GM19468 (cell line): ENCODE data around the gene AKR1D1.
"Not testable (repeated sequence)": the region's sequence is repeated elsewhere in the genome, so short reads cannot be mapped to it uniquely, and the experiment has no call there.

ENCODE experiments used
- ATAC-seq: cut with Tn5 transposase; IDR thresholded peaks from one replicate; pipeline ENCODE4 v1.9.1; 2021; ENCODE audit warnings: mild to moderate bottlenecking, moderate library complexity, moderate number of reproducible peaks; ENCODE audit not compliant: unreplicated experiment; ENCODE audit errors: extremely low read depth

Gene AKR1D1

GRCh38 chr7:138116141-138116540 lies 39.9 kb downstream of the AKR1D1 start:
- no peak for ATAC-seq

DNA sequence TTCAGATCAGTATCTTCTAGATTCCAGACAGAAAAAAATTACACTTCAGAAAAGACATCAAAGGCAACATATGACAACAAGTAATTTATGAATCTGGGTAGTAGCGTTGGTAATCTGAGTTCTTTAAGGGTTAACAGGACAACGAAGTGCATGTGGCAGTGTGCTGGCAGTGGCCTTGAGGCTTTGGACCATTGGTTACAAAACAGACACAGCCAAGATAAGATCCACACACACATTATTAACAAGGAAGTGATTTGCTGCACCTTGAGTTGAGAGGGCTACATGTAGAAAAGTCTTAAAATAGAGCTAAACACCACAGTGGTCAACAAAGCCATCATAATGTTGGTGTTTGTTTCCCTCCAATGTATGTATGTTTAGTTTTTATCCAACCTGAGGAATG lies 40.6 kb downstream of the AKR1D1 start:
- ATAC-seq: no peak

DNA sequence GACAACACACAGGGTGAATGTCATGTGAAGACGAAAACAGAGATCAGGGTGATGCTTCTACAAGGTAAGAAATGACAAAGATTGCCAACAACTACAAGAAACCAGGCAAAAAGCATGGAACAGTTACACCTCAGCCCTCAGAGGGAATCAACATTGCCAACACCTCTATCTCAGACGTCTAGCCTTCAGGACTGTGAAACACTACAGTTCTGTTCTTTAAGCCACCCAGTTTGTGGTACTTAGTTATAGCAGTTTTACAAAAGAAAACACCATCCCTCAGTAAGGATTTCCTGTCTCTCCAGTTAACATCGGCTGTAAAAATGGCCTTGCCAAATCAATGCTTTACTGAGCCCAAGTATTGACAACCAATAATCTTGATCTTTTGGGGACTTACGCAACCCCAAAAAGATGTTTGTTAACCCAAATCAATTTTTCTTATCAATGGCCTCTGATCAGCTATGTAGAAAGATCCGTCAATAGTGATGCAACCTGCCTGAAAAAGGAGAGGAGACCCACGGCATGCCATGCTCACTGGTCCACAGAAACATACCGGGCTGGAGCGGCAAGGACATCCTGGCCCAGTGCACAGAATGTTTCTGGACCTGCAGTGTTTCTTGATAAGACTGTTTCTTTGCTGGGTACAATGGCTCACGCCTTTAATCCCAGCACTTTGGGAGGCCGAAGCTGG lies 44.0 kb downstream of the AKR1D1 start:
- no peak for ATAC-seq

DNA sequence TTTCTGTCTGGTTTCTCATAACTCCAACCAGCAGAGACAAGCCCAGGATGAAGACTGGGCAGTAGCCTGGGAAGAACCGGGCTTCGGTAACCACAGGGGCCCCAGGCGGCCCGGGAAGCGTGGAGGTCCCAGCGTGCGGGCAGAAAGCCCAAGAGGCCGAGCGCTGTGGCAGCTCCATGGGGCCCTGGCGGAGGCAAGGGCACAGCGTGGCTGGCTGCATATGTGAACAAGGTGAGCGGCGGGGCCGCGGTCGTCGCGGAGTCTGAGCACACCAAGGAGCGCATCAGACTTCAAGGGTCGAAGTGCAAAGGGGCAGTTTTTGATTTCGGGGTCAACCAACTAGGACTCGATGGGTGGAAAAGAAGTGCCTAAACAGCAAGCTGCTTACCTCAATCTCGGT lies 45.9 kb downstream of the AKR1D1 start:
- no peak for ATAC-seq

DNA sequence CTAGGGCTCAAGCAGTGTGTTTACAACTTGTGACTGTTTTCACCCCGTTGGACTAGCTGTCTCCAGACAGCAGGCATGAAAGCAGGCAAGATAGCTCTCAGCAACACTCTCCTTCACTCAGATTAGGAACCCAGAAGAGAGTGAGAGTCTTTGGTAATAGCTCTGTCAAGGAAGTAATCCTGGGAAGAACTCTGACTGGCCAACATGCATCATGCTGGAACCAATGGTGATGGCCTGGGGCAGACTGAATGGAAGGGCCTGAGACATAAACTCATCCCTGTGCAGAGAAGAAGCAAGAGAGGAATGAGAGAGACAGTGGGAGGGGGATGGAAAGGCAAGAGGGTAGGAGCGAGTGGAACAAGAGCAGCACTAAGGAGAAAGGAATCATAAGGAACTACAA lies 48.9 kb downstream of the AKR1D1 start:
- ATAC-seq: no peak

DNA sequence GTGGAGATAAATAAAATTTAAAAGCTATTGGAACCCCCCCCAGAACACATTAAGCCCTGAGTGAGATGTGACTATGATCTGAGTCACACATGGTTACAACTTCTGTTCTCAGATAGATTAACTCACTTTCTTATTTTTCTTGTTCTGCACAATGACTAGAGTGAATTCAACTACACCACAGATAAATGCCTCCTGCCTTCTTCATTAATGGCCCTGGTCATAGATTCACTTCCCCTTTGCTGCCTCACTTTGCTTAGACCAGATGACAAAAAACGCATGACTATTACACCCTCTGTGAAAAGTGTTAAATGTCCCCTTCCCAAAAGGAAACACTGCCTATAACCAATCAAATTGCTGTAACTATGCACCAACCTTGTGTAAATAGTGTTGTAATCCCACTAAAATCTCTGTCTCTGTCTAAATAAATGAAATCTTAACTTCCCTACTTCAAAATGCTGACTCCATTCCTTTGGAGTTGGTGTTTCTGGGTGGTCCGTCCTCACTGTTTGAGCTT lies 49.4 kb downstream of the AKR1D1 start:
- no peak for ATAC-seq

GRCh38 chr7:138126928-138127327 lies 50.7 kb downstream of the AKR1D1 start:
- no peak for ATAC-seq

GRCh38 chr7:138127996-138128395 lies 51.7 kb downstream of the AKR1D1 start:
- ATAC-seq: no peak

DNA sequence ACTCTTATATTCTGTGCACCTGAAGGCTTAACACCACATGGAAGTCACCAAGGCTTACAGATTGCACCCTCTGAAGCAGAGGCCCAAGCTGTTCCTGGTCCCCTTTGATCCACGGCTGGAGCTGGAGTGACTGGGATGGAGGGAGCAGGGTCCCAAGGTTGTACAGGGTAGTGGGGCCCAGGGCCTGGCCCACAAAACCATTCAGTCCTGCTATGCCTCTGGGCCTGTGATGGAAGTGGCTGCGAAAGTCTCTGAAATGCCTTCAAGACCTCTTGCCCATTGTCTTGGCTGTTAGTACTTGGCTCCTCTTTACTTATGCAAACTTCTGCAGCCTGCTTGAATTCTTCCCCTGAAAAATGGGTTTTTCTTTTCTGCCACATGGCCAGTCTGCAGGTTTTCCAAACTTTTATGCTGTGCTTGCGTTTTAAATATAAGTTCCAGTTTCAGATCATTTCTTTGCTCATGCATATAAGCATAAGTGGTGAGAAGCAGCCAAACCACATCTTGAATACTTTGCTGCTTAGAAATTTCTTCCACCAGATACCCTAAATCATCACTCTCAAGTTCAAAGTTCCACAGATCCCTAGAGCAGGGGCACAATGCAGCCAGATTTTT lies 53.4 kb downstream of the AKR1D1 start:
- no peak for ATAC-seq

DNA sequence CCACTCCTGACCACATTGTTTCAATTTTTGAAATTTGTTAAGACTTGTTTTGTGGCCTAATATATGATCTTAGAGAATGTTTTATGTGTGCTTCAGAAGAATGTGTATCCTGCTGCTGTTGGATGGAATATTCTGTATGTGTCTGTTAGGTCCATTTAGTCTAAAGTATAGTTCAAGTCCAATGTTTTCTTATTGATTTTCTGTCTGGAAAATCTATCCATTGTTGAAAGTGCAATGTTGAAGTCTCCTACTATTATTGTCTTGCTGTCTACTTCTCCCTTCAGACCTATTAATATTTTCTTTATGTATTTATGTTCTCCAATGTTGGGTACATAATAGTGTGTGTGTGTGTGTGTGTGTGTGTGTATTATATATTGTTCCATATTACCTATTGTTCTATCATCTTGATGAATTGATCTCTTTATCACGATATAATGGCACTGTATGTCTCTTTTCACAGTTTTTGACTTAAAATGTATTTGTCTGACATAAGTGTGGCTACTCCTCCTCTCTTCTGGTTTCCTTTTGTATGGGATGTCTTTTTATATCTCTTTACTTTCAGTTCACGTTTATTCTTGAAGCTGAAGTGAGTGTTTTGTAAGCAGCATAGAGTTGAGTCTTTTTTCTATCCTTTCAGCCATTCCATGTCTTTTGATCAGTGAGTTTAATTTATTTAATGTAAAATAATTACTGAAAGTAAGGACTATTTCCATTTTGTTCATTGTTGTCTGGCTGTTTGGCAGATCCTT lies 61.3 kb downstream of the AKR1D1 start:
- no peak for ATAC-seq

DNA sequence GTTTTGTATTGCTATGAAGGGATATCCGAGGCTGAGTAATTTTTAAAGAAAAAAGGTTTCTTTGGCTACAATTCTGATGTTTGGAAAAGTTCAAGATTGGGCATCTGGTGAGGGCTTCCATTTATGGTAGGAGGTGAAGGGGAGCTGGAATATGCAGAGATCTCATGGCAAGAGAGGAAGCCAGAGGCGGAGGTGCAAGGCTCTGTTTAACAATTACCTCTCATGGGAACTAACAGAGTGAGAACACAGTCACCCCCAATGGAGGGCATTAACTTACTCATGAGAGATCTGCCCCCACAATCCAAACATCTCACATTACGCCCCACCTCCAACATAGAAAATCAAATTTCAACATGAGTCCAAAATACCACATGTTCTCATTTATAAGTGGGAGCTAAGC lies 62.0 kb downstream of the AKR1D1 start:
- ATAC-seq: no peak

GRCh38 chr7:138142583-138143201 lies 66.4 kb downstream of the AKR1D1 start:
- no peak for ATAC-seq

DNA sequence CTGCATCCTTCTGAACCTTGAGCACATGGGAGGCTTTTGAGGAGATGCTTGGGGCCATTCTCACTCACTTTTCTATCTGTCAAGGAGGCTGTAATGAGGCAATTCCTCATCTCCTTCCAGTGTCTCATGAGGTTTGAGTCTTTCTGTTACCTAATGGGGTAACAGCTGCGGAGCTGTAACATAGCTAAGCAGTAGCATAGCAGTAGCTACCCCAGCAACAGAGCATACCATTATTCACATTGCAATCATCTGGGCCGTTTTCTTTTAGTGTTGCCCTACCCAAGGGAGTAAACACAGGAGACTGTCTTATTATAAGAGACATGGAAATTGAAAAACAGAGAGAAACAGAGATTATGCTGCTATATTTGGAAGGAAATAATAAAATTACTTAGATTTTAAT lies 68.7 kb downstream of the AKR1D1 start:
- no peak for ATAC-seq

- ATAC-seq: not testable (repeated sequence)
These were observed 70.0 kb downstream of the AKR1D1 start for GRCh38 chr7:138146221-138146620.

DNA sequence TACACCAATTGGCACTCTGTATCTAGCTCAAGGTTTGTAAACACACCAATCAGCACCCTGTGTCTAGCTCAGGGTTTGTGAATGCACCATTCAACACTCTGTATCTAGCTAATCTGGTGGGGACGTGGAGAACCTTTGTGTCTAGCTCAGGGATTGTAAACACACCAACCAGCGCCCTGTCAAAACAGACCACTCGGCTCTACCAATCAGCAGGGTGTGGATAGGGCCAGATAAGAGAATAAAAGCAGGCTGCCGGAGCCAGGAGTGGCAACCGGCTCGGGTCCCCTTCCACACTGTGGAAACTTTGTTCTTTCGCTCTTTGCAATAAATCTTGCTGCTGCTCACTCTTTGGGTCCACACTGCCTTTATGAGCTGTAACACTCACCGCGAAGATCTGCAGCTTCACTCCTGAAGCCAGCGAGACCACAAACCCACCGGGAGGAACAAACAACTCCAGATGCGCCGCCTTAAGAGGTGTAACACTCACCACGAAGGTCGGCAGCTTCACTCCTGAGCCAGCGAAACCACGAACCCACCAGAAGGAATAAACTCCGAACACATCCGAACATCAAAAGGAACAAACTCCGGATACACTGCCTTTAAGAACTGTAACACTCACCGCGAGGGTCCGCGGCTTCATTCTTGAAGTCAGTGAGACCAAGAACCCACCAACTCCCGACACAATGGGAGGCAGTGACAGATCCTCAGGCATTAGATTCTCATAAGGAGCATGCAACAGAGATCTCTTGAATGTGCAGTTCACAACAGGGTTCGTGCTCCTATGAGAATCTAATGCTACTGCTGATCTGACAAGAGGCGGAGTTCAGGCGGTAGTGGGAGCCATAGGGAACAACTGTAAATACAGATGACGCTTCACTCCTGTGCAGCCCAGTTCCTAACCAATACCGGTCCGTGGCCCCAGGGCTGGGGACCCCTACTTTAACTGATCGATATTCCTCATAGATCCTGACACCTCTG lies 70.8 kb downstream of the AKR1D1 start:
- not testable (repeated sequence) for ATAC-seq

GRCh38 chr7:138151731-138152577 lies 75.7 kb downstream of the AKR1D1 start:
- no peak for ATAC-seq

DNA sequence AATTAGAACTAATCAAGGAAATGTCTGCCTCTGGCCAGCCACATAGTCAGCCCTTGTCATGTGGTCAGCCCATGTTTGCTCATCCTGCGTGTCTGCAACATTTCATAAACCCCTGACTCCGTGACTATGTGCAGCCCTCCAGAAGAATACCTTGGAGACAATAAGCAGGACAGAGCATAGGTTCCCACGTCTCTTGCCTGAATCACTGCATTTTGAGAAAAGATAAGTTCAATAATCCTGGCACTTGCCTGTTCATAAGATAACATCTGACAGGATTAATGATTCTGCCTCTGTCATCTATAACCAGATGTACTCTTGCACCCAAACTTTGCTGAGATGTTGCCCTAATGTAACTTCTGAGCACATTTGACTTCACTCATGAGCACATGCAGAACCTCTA lies 78.4 kb downstream of the AKR1D1 start:
- no peak for ATAC-seq

- ATAC-seq: no peak
These were observed 81.4 kb downstream of the AKR1D1 start for GRCh38 chr7:138157702-138158101.
